K562 treated with DMSO at 1 percent for 12 hours (cell line): ENCODE results near the gene MYL10. TPM values are rescaled to one million over a fixed set of nuclear protein-coding genes. Genes with fewer than 3 reads are reported as not detected.

Experiments used
- total RNA-seq: library from RNA; unstranded; fragments of 300-600 nt; gene quantifications from 2 replicates; pipeline ENCODE4 v1.2.3, GENCODE V29; 2022; ENCODE audit not compliant: insufficient read depth

The MYL10 gene
- not detected in 2 replicates for total RNA-seq

DNA sequence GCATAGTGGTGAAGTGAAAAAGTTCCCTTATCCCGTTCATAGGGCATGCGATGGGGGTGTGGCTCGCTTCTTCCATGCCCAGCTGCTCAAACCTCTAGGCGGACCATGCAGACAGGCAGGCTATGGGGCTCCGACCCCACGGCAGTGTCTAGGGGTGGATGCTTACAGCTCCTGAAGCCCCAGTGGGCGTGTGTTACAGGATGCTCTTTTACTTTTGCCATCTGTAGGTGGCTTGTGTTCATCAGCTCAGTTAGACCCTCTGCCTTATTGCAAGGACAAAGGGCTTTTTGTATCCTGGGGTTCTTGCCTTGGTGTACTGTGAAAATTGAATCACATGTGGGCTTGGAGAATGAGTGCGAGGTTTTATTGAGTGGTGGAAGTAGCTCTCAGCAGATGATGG, at the start of gene MYL10:
TSS of gene MYL10 (minus strand) at position 126 of the 400 bp plus-strand sequence. CDS start 178 bp downstream, outside the sequence.

Other genes with a start within 250 kb of the MYL10 start
- 34.3 and 62.1 TPM in 2 replicates for gene CUX1, start 188.3 kb upstream of the MYL10 start, total RNA-seq